ENCODE results near the gene SAMMSON.

GRCh38 chr3:69961706-69962439 lies 37.7 kb upstream of the SAMMSON start:
- TF ChIP-seq CTCF (IDR thresholded peaks at IDR 0.05) (no peak), JUND (IDR thresholded peaks at IDR 0.05) (no peak), EZH2phosphoT487 (IDR thresholded peaks at IDR 0.05; ENCODE audit: borderline replicate concordance, low read depth) (no peak), TCF12 (IDR thresholded peaks at IDR 0.05) (no peak), POLR2AphosphoS5 (IDR thresholded peaks at IDR 0.05; ENCODE audit: low read depth, low read length) (no peak)

Measured in SK-N-SH (cell line).